Smooth muscle cell (in vitro differentiated cells): ENCODE data around the gene RPS18. TPM values are rescaled to one million over a fixed set of nuclear protein-coding genes. Genes with fewer than 3 reads are reported as not detected.

Source experiments
- DNase-seq: peaks from one replicate; lab custom pipeline; 2025; ENCODE audit not compliant: unreplicated experiment; lab: John Stamatoyannopoulos, UW
- H2AFZ ChIP-seq: fragments of 200-600 bp; sonication (generic); 2 replicates; pipeline ENCODE4 v1.6.0; 2016; ENCODE audit warnings: antibody characterized with exemption, low read depth, mild to moderate bottlenecking
- H3F3A ChIP-seq: fragments of 200-600 bp; sonication (generic); 2 replicates; pipeline ENCODE4 v1.6.0; 2017; ENCODE audit warnings: antibody characterized with exemption, low read depth
- H3K27ac ChIP-seq: fragments of 200-600 bp; sonication (generic); 2 replicates; pipeline ENCODE4 v1.5.1; 2016; ENCODE audit warnings: low read depth, mild to moderate bottlenecking
- H3K27me3 ChIP-seq: fragments of 200-600 bp; sonication (generic); 2 replicates; pipeline ENCODE4 v1.6.1; 2016; ENCODE audit warnings: low read depth, mild to moderate bottlenecking
- H3K36me3 ChIP-seq: fragments of 200-600 bp; sonication (generic); 2 replicates; pipeline ENCODE4 v1.5.1; 2016; ENCODE audit warnings: low read depth
- H3K4me1 ChIP-seq: fragments of 200-600 bp; sonication (generic); 2 replicates; pipeline ENCODE4 v1.5.1; 2016; ENCODE audit warnings: low read depth
- H3K4me2 ChIP-seq: fragments of 200-600 bp; sonication (generic); 2 replicates; pipeline ENCODE4 v1.6.0; 2016; ENCODE audit warnings: mild to moderate bottlenecking
- H3K4me3 ChIP-seq: fragments of 200-600 bp; sonication (generic); 2 replicates; pipeline ENCODE4 v1.5.1; 2016; ENCODE audit warnings: mild to moderate bottlenecking
- H3K79me2 ChIP-seq: fragments of 200-600 bp; sonication (generic); 2 replicates; pipeline ENCODE4 v1.6.0; 2016; ENCODE audit warnings: low read depth, mild to moderate bottlenecking
- H3K9ac ChIP-seq: fragments of 200-600 bp; sonication (generic); 2 replicates; pipeline ENCODE4 v1.6.0; 2016; ENCODE audit warnings: low read depth
- H3K9me3 ChIP-seq: fragments of 200-600 bp; sonication (generic); replicated peaks from 2 replicates; pipeline ENCODE4 v1.5.1; 2016; ENCODE audit warnings: low read depth
- H4K20me1 ChIP-seq: fragments of 200-600 bp; sonication (generic); 2 replicates; pipeline ENCODE4 v1.6.0; 2016; ENCODE audit warnings: low read depth
- CTCF ChIP-seq: fragments of 200-600 bp; sonication (generic); IDR thresholded peaks from 2 replicates; pipeline ENCODE4 v1.5.1; 2017; ENCODE audit warnings: borderline replicate concordance, mild to moderate bottlenecking, antibody characterized with exemption; ENCODE audit not compliant: insufficient read depth, poor library complexity, severe bottlenecking
- WGBS: methylation state at CpG from one replicate; pipeline ENCODE4 v1.1.7; 2016; ENCODE audit warnings: low lambda C conversion rate; 5-methylcytosine and 5-hydroxymethylcytosine counted together
- polyA plus RNA-seq: library from polyadenylated mRNA; unstranded; fragments of >200 nt; fragmentation: Nextera tagmentation; extraction: Ambion mirVana; gene quantifications from 2 replicates; pipeline ENCODE4 v1.2.1, GENCODE V29; 2016
- total RNA-seq: library from RNA; depleted of rRNA; stranded (reverse); fragments of >200 nt; gene quantifications from 2 replicates; pipeline ENCODE4 v1.2.3, GENCODE V29; 2014

The RPS18 gene
- total and polyA plus RNA-seq, 2 experiments from 2014 or later = 1,848 to 3,261 TPM

- Histone ChIP-seq H3F3A (no peaks in the 10 kb centered on the region), H3K27ac (peak overlapping the region; percentile 73), H3K36me3 (no peaks in the 10 kb centered on the region), H3K79me2 (no peaks in the 10 kb centered on the region), H4K20me1 (no peaks in the 10 kb centered on the region), H3K9me3 (no peaks in the 10 kb centered on the region), H3K4me1 (peaks cover 15% of the 10 kb centered on the region), H3K4me2 (peak overlapping the region; percentile 90), H2AFZ (peak overlapping the region; percentile 57), H3K9ac (peak overlapping the region; percentile 72), H3K27me3 (no peaks in the 10 kb centered on the region), H3K4me3 (peak overlapping the region; percentile 53)
- TF ChIP-seq CTCF = no peak
- no peak for DNase-seq
- 35% methylated on average over 15 of the region's 15 CpGs for WGBS
Measured at GRCh38 chr6:33249732-33250630, 21.9 kb upstream of the RPS18 start.

- Histone ChIP-seq H3K27me3 (no peaks in the 10 kb centered on the region), H3F3A (no peaks in the 10 kb centered on the region), H3K4me3 (no peak overlapping the region), H3K27ac (peak overlapping the region; percentile 73), H3K36me3 (no peaks in the 10 kb centered on the region), H3K79me2 (no peaks in the 10 kb centered on the region), H3K9me3 (no peaks in the 10 kb centered on the region), H2AFZ (no peak overlapping the region), H4K20me1 (no peaks in the 10 kb centered on the region), H3K4me2 (no peak overlapping the region), H3K9ac (no peak overlapping the region), H3K4me1 (peaks cover 15% of the 10 kb centered on the region)
- no peak for TF ChIP-seq CTCF
- no peak for DNase-seq
- WGBS = 95% methylated on average over 13 of the region's 13 CpGs
Measured at GRCh38 chr6:33250731-33251130, 21.1 kb upstream of the RPS18 start.

- DNase-seq = no peak
Measured at GRCh38 chr6:33251395-33252012, 20.4 kb upstream of the RPS18 start.

More at GRCh38 chr6:33251395-33252012, 20.4 kb upstream of the RPS18 start:
- Histone ChIP-seq H3K27me3 (no peaks in the 10 kb centered on the region), H3K79me2 (no peaks in the 10 kb centered on the region), H3K27ac (no peak overlapping the region), H3K4me3 (no peak overlapping the region), H3F3A (no peaks in the 10 kb centered on the region), H4K20me1 (no peaks in the 10 kb centered on the region), H3K36me3 (no peaks in the 10 kb centered on the region), H3K9ac (no peak overlapping the region), H2AFZ (no peak overlapping the region), H3K4me2 (no peak overlapping the region), H3K4me1 (peaks cover 15% of the 10 kb centered on the region), H3K9me3 (no peaks in the 10 kb centered on the region)
- WGBS = 90% methylated on average over 6 of the region's 6 CpGs
- TF ChIP-seq CTCF = no peak
